ENCODE data around the gene GABRA5.

Gene GABRA5

DNA sequence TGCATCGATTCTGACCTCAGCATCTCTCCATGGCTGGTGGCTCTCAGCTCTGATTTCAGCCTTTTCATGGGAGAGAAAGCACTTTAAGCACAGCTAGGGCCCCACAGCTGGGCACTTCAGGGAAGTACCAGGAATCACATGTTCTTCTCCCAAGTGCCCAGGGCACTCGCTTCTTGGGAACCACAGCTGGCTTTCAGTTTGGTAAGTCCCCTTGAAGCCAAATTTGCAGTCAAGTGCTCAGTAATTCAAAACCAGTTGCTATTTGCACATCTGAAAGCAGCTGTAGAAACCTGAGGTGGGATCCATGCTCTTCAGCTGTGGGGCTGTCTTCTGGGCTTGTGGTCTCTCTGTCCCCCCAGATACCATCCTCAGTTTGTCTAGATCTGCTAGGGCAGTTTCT lies 12.8 kb downstream of the GABRA5 start:
- Mint-ChIP-seq H3K9me3 (no peaks in the 10 kb centered on the region), H3K4me3 (no peak overlapping the region), H3K4me1 (no peaks in the 10 kb centered on the region), H3K27ac (no peak overlapping the region), H3K36me3 (ENCODE audit: low read depth) (no peaks in the 10 kb centered on the region), H3K27me3 (ENCODE audit: low read depth) (peaks cover 8% of the 10 kb centered on the region)
- no peak for TF ChIP-seq CTCF (IDR thresholded peaks at IDR 0.05; ENCODE audit: unreplicated experiment in 3 of 3)

GRCh38 chr15:26882112-26882511 lies 15.2 kb downstream of the GABRA5 start:
- Mint-ChIP-seq H3K36me3 (ENCODE audit: low read depth) (no peaks in the 10 kb centered on the region), H3K4me1 (no peaks in the 10 kb centered on the region), H3K27me3 (ENCODE audit: low read depth) (peaks cover 8% of the 10 kb centered on the region), H3K27ac (no peak overlapping the region), H3K4me3 (no peak overlapping the region), H3K9me3 (no peaks in the 10 kb centered on the region)
- TF ChIP-seq CTCF (IDR thresholded peaks at IDR 0.05; ENCODE audit: unreplicated experiment in 3 of 3): no peak

DNA sequence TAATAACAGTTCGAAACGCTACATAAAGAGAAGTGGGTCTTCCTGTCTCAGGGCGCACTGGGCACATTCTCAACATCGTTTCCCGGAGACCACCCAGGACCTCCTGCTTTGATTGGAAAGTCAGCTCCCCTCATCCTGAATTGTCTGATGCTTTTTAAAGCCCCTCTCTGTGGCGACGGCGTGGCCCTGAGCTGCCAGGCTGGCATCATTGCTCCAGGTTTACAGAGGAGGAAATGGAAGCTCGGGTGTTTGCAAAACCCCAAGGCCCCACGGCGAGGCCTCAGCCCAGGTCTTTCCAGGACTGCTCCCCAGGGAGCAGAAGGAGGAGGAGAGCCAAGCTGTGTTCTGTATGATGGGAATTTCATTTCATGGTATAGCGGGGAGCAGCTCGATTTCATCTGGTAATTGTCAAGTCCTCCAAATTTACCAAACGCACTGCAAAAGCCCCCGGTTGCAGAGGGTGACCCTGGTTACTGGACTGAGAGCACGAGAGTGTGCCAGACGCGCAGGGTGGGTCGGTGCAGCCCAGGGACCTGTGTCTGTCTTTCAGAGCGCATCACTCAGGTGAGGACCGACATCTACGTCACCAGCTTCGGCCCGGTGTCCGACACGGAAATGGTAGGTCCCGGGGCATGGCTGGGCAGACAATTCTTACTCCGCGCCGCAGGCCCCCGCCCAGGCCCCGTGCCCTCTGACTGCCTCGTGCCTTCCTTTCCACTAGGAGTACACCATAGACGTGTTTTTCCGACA lies 15.9 kb downstream of the GABRA5 start:
- Mint-ChIP-seq H3K9me3 (no peaks in the 10 kb centered on the region), H3K4me3 (no peak overlapping the region), H3K27me3 (ENCODE audit: low read depth) (peaks cover 8% of the 10 kb centered on the region), H3K36me3 (ENCODE audit: low read depth) (no peaks in the 10 kb centered on the region), H3K4me1 (no peaks in the 10 kb centered on the region), H3K27ac (no peak overlapping the region)
- TF ChIP-seq CTCF (IDR thresholded peaks at IDR 0.05; ENCODE audit: unreplicated experiment in 3 of 3): no peak

DNA sequence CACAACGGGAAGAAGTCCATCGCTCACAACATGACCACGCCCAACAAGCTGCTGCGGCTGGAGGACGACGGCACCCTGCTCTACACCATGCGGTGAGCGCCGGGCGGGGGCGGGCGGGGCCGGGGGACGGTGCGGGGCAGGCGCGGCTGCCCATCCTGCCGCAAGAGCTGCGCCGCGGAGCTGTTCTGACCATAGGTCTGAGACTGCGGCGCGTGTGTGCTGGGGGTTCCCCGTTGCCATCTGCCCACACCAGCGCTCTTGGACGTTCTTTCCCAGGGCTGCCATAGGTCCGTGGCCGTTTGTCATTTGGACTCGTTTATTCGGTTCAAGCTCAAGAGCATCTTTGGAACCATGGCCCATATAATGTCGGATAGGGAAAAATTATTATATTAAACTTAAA lies 16.6 kb downstream of the GABRA5 start:
- Mint-ChIP-seq H3K4me1 (no peaks in the 10 kb centered on the region), H3K27ac (no peak overlapping the region), H3K9me3 (no peaks in the 10 kb centered on the region), H3K27me3 (ENCODE audit: low read depth) (peaks cover 6% of the 10 kb centered on the region), H3K4me3 (no peak overlapping the region), H3K36me3 (ENCODE audit: low read depth) (no peaks in the 10 kb centered on the region)
- no peak for TF ChIP-seq CTCF (IDR thresholded peaks at IDR 0.05; ENCODE audit: unreplicated experiment in 3 of 3)

DNA sequence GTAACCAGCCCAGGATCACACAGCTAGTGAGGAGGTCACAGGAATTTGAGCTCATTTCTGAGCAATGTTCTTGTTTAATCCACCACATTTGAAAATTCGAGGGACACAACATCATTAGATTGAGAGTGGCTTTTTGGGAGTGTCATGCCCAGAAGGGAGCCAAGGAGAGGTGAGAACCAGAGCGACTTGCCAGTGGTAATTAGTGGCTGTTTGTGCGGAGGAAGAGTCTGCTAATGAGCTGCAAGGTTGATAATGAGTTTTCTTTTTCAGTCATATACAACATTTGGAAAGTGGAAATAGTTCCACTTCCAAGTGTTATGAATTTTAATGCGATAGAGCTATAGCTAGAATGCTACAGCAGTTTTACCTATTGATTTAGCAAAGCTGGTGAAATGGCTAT lies 19.7 kb downstream of the GABRA5 start:
- Mint-ChIP-seq H3K27ac (no peak overlapping the region), H3K27me3 (ENCODE audit: low read depth) (peaks cover 4% of the 10 kb centered on the region), H3K9me3 (no peaks in the 10 kb centered on the region), H3K4me1 (peaks cover 4% of the 10 kb centered on the region), H3K36me3 (ENCODE audit: low read depth) (no peaks in the 10 kb centered on the region), H3K4me3 (no peak overlapping the region)
- no peak for TF ChIP-seq CTCF (IDR thresholded peaks at IDR 0.05; ENCODE audit: unreplicated experiment in 3 of 3)
